Astrocyte (in vitro differentiated cells and primary cell): ENCODE data around the gene FCN3. TPM values are rescaled to one million over a fixed set of nuclear protein-coding genes. Genes with fewer than 3 reads are reported as not detected.

Experiments
- DNase-seq: peaks from one replicate; pipeline ENCODE4 v3.0.0-alpha.2; 2010; ENCODE audit warnings: low read depth
- FAIRE-seq: peaks from 2 replicates; lab custom pipeline; 2011; peaks lifted over from hg19 to GRCh38; lab: Jason Lieb, UNC
- H2AFZ ChIP-seq: 2 replicates; pipeline ENCODE4 v1.6.0; 2012; ENCODE audit warnings: low read depth, low read length, inconsistent platforms
- H3K27ac ChIP-seq: 2 replicates; pipeline ENCODE4 v1.5.1; 2011; ENCODE audit warnings: low read depth, low read length, inconsistent platforms
- H3K27me3 ChIP-seq: 2 replicates; pipeline ENCODE4 v1.6.0; 2011; ENCODE audit warnings: low read length, inconsistent platforms; ENCODE audit not compliant: insufficient read depth
- H3K36me3 ChIP-seq: 2 replicates; pipeline ENCODE4 v1.5.1; 2011; ENCODE audit warnings: low read length, inconsistent platforms; ENCODE audit not compliant: insufficient read depth
- H3K4me1 ChIP-seq: 2 replicates; pipeline ENCODE4 v1.5.1; 2011; ENCODE audit warnings: low read length, inconsistent platforms; ENCODE audit not compliant: insufficient read depth
- H3K4me2 ChIP-seq: 2 replicates; pipeline ENCODE4 v1.6.0; 2012; ENCODE audit warnings: low read length, inconsistent platforms
- H3K4me3 ChIP-seq: 2 replicates; pipeline ENCODE4 v1.5.1; 2011; ENCODE audit warnings: low read depth, mild to moderate bottlenecking, low read length, inconsistent platforms; ENCODE audit not compliant: insufficient read depth
- H3K79me2 ChIP-seq: 2 replicates; pipeline ENCODE4 v1.6.0; 2012; ENCODE audit warnings: mild to moderate bottlenecking, low read length, inconsistent platforms; ENCODE audit not compliant: insufficient read depth
- H3K9ac ChIP-seq: 2 replicates; pipeline ENCODE4 v1.6.0; 2012; ENCODE audit warnings: mild to moderate bottlenecking, low read length, inconsistent platforms
- H3K9me3 ChIP-seq: 2 replicates; pipeline ENCODE4 v1.5.1; 2012; ENCODE audit warnings: low read depth, mild to moderate bottlenecking, low read length, inconsistent platforms; ENCODE audit not compliant: insufficient read depth
- H4K20me1 ChIP-seq: 2 replicates; pipeline ENCODE4 v1.6.0; 2012; ENCODE audit warnings: low read length, inconsistent platforms; ENCODE audit not compliant: insufficient read depth
- H3K27ac Mint-ChIP-seq: one replicate; pipeline ENCODE4 v1.8.0; 2021; ENCODE audit warnings: mild to moderate bottlenecking, mixed read lengths; ENCODE audit not compliant: unreplicated experiment
- H3K27me3 Mint-ChIP-seq: one replicate; pipeline ENCODE4 v1.8.0; 2021; ENCODE audit warnings: low read depth, mixed read lengths; ENCODE audit not compliant: unreplicated experiment
- H3K36me3 Mint-ChIP-seq: one replicate; pipeline ENCODE4 v1.8.0; 2021; ENCODE audit warnings: low read depth, mixed read lengths; ENCODE audit not compliant: unreplicated experiment
- H3K4me1 Mint-ChIP-seq: one replicate; pipeline ENCODE4 v1.8.0; 2021; ENCODE audit warnings: low read depth, mixed read lengths; ENCODE audit not compliant: unreplicated experiment
- H3K4me3 Mint-ChIP-seq: one replicate; pipeline ENCODE4 v1.8.0; 2021; ENCODE audit warnings: mild to moderate bottlenecking, moderate library complexity, mixed read lengths; ENCODE audit not compliant: unreplicated experiment
- H3K9me3 Mint-ChIP-seq: one replicate; pipeline ENCODE4 v1.8.0; 2021; ENCODE audit warnings: mild to moderate bottlenecking, mixed read lengths; ENCODE audit not compliant: unreplicated experiment
- CTCF ChIP-seq: IDR thresholded peaks from 2 replicates; pipeline ENCODE4 v1.5.1; 2011; ENCODE audit warnings: low read depth, mild to moderate bottlenecking, inconsistent platforms, low read length, moderate library complexity; ENCODE audit not compliant: insufficient read depth
- EZH2 ChIP-seq: IDR thresholded peaks from 2 replicates; pipeline ENCODE4 v1.6.1; 2012; ENCODE audit warnings: mild to moderate bottlenecking, low read length, inconsistent platforms; ENCODE audit not compliant: insufficient read depth
- total RNA-seq: library from RNA; stranded (reverse); gene quantifications from 2 replicates; pipeline ENCODE4 v1.2.1, GENCODE V29; 2021

The FCN3 gene
- total RNA-seq, 1 donor from 2014 or later = not detected

- Mint-ChIP-seq H3K36me3 (peaks cover 32% of the 10 kb centered on the region), H3K27me3 (peaks cover 33% of the 10 kb centered on the region), H3K9me3 (no peaks in the 10 kb centered on the region), H3K27ac (no peak overlapping the region), H3K4me3 (no peak overlapping the region), H3K4me1 (no peaks in the 10 kb centered on the region)
- H3K79me2 ChIP-seq = no peaks in the 10 kb centered on the region
- peaks cover 3% of the 10 kb centered on the region for H3K36me3 ChIP-seq
- H3K27me3 ChIP-seq = no peaks in the 10 kb centered on the region
- DNase-seq (no peak), FAIRE-seq (no peak)
- no peaks in the 10 kb centered on the region for H3K9me3 ChIP-seq
- TF ChIP-seq CTCF (no peak), EZH2 (no peak)
- no peak overlapping the region for H3K4me2 ChIP-seq
- H2AFZ ChIP-seq = no peak overlapping the region
- H3K9ac ChIP-seq = no peak overlapping the region
- no peaks in the 10 kb centered on the region for H3K4me1 ChIP-seq
- H3K4me3 ChIP-seq = no peak overlapping the region
- H4K20me1 ChIP-seq = no peaks in the 10 kb centered on the region
- no peak overlapping the region for H3K27ac ChIP-seq
These were observed 16.3 kb downstream of the FCN3 start for GRCh38 chr1:27358038-27358927.

GRCh38 chr1:27357281-27358037 lies 17.2 kb downstream of the FCN3 start:
- H3K4me2 ChIP-seq = peak overlapping the region; percentile 67
- FAIRE-seq (no peak), DNase-seq (no peak)
- no peaks in the 10 kb centered on the region for H3K79me2 ChIP-seq
- no peaks in the 10 kb centered on the region for H3K27me3 ChIP-seq
- peak overlapping the region; percentile 16 for H2AFZ ChIP-seq
- no peaks in the 10 kb centered on the region for H4K20me1 ChIP-seq
- no peaks in the 10 kb centered on the region for H3K4me1 Mint-ChIP-seq
- peaks cover 3% of the 10 kb centered on the region for H3K36me3 ChIP-seq
- H3K27ac Mint-ChIP-seq = no peak overlapping the region
- H3K9ac ChIP-seq = no peak overlapping the region
- no peak overlapping the region for H3K4me3 ChIP-seq
- H3K36me3 Mint-ChIP-seq = peaks cover 31% of the 10 kb centered on the region
- H3K9me3 Mint-ChIP-seq = no peaks in the 10 kb centered on the region
- H3K27ac ChIP-seq = no peak overlapping the region
- peaks cover 33% of the 10 kb centered on the region for H3K27me3 Mint-ChIP-seq
- H3K4me3 Mint-ChIP-seq = no peak overlapping the region
- TF ChIP-seq CTCF (peak; percentile 72), EZH2 (no peak)
- H3K9me3 ChIP-seq = no peaks in the 10 kb centered on the region
- H3K4me1 ChIP-seq = no peaks in the 10 kb centered on the region
